ENCODE measurements around the gene AGR3.

The AGR3 gene

DNA sequence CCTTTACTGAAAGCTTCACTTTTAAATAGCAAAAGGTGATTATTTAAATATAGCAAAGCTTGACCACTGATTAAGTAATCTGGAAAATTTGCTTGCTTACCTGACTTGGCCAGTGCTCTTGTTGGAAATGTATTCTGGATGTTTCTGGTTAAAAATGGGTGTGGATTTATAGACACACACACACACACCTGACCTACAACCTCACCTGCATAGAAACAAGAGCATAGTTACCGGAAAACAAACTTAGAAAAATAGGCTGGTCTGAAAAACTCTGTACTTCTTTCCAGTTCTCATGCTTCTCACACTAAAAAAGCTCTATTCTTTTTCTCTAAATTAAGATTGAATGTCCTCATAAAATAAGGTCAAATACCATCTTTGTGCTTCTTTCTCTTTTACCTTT is at the start of gene AGR3:
Gene AGR3 (minus strand): TSS at position 140 of the 400 bp plus-strand sequence. CDS start 3,365 bp downstream, outside the sequence.
- DNase-seq (ENCODE audit: low read depth) = no peak

GRCh38 chr7:16930946-16931345 is 49.2 kb upstream of the AGR3 start:
- no peak for DNase-seq (ENCODE audit: low read depth)

DNA sequence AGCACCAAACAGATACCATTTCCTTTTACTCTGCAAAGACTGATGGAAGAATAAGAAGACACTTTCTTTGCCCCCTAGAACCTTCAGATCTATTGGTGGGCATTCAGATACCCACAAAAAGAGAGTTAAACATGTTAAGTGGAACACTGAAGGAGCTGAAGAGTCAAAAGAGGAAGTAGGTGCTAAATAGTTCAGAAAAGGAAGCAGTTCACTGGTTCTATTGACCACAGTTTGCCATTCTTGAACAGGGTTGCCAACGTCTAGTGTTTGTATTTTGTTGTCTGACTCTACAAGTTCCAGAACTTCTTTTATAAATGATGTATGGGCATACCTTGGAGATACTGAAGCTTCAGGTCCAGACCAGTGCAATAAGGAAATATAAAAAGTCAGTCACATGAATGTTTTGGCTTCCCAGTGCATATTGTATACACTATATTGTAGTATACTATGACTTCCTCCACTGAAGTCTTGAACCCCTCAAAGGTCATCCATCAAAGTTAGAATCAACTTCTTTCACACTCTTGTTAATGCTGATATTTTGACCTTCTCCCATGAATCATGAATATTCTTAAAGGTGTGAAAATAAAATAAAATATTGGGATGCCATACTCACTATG is 47.5 kb upstream of the AGR3 start:
- no peak for DNase-seq (ENCODE audit: low read depth)

DNA sequence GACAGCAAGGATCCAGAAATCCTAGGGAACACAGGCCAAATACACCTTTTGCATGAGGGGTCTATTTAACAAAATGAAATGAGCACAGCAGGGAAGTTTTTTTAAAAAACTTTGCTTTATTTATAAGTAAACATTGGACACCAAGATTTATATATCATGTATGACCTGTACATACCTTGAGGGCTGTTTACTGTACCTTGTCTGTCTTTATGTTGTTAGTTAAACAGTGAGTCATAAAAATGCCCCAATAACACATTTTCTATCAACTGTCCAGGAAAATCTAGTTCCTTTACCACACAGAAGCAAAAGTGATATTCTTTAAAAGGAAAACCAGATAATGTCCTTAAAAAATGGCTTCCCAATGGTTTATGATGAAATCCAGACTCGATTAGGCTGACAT is 45.1 kb upstream of the AGR3 start:
- DNase-seq (ENCODE audit: low read depth) = no peak

- DNase-seq (ENCODE audit: low read depth) = no peak
Observed at GRCh38 chr7:16926283-16926682, 44.5 kb upstream of the AGR3 start.

- no peak for DNase-seq (ENCODE audit: low read depth)
Observed at GRCh38 chr7:16925609-16926008, 43.8 kb upstream of the AGR3 start.

DNA sequence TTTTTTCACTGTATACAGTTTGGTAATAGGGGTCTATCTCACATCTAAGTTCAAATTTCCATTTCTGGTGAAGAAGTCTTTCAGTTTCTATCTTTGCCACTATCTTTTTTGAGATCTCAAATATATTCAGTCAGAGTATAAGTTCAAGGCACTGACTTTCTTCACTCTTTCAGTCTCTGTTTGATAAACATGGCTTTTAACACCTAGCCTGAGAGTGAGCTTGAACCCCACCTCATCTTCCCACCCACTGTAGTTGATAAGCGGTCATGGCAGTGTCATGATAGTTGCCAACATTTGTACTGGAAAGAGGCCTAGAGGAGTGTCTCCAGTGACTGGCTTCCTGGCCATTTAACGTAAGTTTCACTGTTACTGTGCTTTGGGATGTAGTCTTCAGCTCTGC is 41.2 kb upstream of the AGR3 start:
- no peak for DNase-seq (ENCODE audit: low read depth)

DNA sequence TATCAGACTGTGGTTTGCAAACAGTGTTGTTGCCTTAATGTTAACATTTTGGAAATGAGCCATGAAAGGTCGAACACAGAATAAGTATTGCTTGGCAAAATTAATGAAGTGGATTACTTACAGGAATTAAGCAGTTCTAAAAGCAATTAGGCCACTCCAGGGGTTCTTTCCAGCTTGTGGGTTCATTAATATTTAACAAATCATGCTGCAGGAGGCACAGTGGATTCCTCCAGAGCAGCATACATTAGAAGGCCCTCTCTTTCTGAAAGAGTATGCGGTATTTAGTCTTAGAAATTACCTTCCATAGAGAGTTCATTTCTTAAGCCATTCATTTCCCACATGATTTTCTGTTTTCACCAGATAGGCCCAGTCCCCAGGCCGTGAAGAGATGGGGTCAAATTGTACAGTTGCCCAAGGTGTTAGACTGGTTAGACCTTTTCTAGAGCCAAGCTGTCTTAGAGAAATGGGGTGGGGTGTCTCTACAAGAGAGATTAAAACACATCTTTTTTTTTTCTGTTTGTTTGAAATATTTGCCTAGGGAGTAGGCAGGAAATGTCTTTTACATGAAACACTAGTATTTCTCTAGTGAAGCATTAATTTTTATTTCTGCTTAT is 40.0 kb upstream of the AGR3 start:
- DNase-seq (ENCODE audit: low read depth) = no peak

DNA sequence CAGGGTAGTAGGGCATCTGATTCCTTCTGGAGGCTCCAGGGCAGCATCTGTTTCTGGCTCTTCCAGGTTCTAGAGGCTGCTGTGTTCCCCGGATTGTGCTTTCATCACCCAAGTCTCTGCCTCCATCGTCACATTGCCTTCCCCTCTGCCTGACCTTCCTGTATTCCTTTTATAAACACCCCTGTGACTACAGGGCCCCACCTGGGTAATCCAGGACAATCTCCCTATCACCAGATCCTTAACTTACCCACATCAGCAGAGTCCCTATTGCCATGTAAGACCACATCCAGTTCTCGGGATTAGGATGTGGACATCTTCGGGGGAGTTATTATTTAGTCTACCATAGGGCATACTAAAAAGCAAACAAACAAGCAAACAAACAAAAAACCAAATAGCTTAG is 39.4 kb upstream of the AGR3 start:
- no peak for DNase-seq (ENCODE audit: low read depth)

GRCh38 chr7:16919440-16919839 is 37.7 kb upstream of the AGR3 start:
- DNase-seq (ENCODE audit: low read depth) = no peak

- no peak for DNase-seq (ENCODE audit: low read depth)
Observed at GRCh38 chr7:16918288-16918895, 36.6 kb upstream of the AGR3 start.

DNA sequence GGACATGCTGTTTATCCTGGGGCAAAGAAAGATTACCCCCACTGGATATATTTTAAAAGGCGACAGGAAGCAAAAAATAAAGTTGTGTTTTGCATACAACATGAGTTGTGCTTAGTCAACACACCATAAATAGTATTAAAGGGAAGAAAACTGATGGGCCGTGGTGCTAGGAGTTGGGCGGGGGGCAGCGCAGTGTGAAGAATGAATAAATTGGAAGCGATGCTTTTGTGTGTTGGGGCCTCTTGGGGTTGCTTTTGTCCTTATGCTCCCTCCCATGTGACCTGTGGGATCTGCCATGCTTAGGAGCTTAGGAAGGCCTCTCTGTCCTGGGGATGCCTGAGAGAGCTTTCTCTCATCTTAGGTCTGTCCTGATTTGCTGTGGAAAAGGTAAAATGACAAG is 35.0 kb upstream of the AGR3 start:
- DNase-seq (ENCODE audit: low read depth) = no peak

DNA sequence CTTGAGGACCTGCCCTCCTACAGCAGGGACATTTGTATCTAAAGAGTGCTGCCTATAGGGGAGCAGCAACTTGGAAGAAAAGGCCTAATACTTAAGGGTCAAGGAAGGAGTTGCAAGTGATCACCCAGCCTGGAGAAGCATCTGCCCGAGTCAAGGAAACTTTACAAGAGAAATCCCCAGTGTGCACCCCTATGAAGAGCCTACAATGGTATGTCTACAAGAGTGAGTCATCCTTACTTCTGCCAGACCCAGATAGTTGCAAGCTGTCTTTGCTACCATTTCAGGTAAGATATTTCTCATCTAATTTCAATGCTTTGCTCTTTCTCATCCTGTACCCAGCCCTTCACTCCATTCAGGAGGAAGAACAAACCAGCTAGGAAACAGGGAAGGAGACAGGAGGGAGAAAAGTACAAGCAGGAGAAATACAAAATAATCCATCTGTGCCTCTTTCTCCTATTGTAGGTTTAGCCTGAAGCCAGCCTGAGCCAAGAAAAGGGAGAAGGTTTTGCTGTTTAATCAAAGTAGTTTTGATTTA is 34.4 kb upstream of the AGR3 start:
- DNase-seq (ENCODE audit: low read depth) = no peak

GRCh38 chr7:16915405-16915804 is 33.6 kb upstream of the AGR3 start:
- DNase-seq (ENCODE audit: low read depth) = no peak

DNA sequence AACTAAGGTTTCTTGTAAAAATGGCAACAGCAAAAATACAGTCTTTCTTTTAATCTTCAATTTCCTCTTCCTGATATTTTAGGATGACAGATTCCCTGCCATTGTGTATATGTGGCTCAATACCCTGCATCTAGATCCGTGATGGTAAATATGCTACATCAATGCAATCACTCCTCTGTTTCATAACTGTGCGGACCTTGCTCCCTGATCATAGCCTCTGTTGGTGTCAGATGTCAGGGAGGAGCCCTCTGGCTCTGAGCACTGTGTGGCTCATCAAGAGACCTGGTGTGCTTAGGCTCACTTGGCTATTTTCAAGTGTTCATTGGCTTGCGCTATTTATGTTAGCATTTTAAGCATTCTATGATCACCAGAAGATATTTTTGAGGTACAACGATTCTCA is 33.0 kb upstream of the AGR3 start:
- DNase-seq (ENCODE audit: low read depth) = no peak

GRCh38 chr7:16913643-16914042 is 31.9 kb upstream of the AGR3 start:
- DNase-seq (ENCODE audit: low read depth) = no peak

GRCh38 chr7:16912540-16912939 is 30.8 kb upstream of the AGR3 start:
- DNase-seq (ENCODE audit: low read depth) = no peak

GRCh38 chr7:16908561-16908960 is 26.8 kb upstream of the AGR3 start:
- no peak for DNase-seq (ENCODE audit: low read depth)

DNA sequence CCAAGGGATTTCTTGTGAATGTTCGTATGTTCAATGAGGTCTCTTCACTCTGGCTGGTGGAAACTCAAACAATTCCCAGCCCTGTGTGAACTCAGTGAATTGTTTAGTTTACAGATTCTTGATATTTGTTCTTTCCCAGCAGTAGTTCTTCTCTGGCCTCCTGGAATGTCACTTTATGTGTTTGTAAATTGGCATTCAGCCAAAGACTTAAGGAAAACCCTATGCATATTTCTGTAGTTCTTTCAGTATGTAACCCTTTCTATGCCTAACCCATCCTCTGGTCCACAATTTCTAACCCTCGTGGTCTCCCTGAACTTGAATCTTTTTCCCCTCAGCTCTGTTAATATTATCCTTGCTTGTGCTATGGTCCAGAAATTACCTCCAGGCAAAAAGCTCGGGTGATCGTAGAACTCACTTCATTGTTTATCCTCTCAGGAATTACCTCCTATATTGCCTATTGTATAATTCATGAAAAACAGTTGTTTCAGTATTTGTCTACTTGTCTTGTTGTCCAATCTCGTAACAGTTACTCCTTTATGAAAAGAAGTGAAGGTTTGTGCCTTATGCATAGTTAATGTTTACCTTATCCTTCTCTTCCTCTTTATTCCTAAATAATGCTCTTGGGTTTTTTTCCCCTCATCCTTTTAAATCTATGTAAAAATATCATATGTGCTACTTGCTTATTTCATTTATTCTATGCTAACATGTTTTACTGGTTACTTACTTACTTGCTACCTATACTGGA is 23.7 kb upstream of the AGR3 start:
- no peak for DNase-seq (ENCODE audit: low read depth)

- DNase-seq (ENCODE audit: low read depth) = no peak
Observed at GRCh38 chr7:16904076-16904475, 22.3 kb upstream of the AGR3 start.

- no peak for DNase-seq (ENCODE audit: low read depth)
Observed at GRCh38 chr7:16900209-16900768, 18.5 kb upstream of the AGR3 start.

GRCh38 chr7:16891874-16892643 is 10.3 kb upstream of the AGR3 start:
- no peak for DNase-seq (ENCODE audit: low read depth)

All from stimulated activated CD8-positive, alpha-beta memory T cell treated with anti-CD3 and anti-CD28 coated beads, Interleukin-12 subunit alpha, Interleukin-12 subunit beta, amount 100 ng/mL, for 4 hours (primary cell).